T-cell (primary cell): Measurements from ENCODE around the gene BRD4. TPM values are rescaled to one million over a fixed set of nuclear protein-coding genes. Genes with fewer than 3 reads are reported as not detected.
"Not testable (repeated sequence)": the region's sequence is repeated elsewhere in the genome, so short reads cannot be mapped to it uniquely, and the experiment has no call there.

Experiments
- ATAC-seq, 4 experiments: fragments of 200-7000 bp in 3 of 4; fragments of 150-1000 bp in 1 of 4; cut with Tn5 transposase; replicated peaks in 1 of 4; 1 replicate in 3 of 4; 2 replicates in 1 of 4; pipeline ENCODE4 v1.10.0; 2021; ENCODE audit warnings: moderate library complexity in 3 of 4, mild to moderate bottlenecking in 2 of 4, moderate number of reproducible peaks in 1 of 4
- CTCF ChIA-PET, 2 donors: fragments of 300-600 bp; sonication (Branson Sonifier 250); formaldehyde crosslinking; loops; one replicate each; lab custom pipeline; 2022; ENCODE audit warnings: antibody characterized with exemption in 2 of 2; lab: Charles Lee
- POLR2A ChIA-PET, 2 donors: fragments of 300-600 bp; sonication (Branson Sonifier 250); formaldehyde crosslinking; loops; one replicate each; lab custom pipeline; 2022; ENCODE audit warnings: antibody characterized with exemption in 2 of 2; lab: Charles Lee
- DNase-seq, 35 experiments: peaks; one replicate each; pipeline versions ENCODE4 v3.0.0 to v3.0.0-alpha.2; 2013 to 2023
- H3K27ac ChIP-seq: one replicate; pipeline ENCODE4 v1.5.1; 2013; ENCODE audit warnings: low read length
- H3K27me3 ChIP-seq, 2 experiments: replicated peaks in 1 of 2; 1 replicate in 1 of 2; 2 replicates in 1 of 2; pipeline versions ENCODE4 v1.6.1 to v1.7.0; 2013; ENCODE audit warnings: low read length in 1 of 2, mixed read lengths in 1 of 2; ENCODE audit not compliant: control insufficient read depth in 2 of 2, insufficient read depth in 2 of 2; ENCODE audit errors: extremely low read depth in 1 of 2
- H3K36me3 ChIP-seq, 2 donors: 1 replicate in 1 of 2; 2 replicates in 1 of 2; pipeline versions ENCODE4 v1.6.1 to v1.7.0; 2013; ENCODE audit warnings: low read length in 1 of 2; ENCODE audit not compliant: control insufficient read depth in 2 of 2, insufficient read depth in 1 of 2; ENCODE audit errors: extremely low read depth in 1 of 2
- H3K4me1 ChIP-seq, 2 experiments: 1 replicate in 1 of 2; 2 replicates in 1 of 2; pipeline versions ENCODE4 v1.6.1 to v1.7.0; 2013; ENCODE audit warnings: low read length in 2 of 2, mixed read lengths in 1 of 2; ENCODE audit not compliant: insufficient read depth in 2 of 2, control insufficient read depth in 1 of 2; ENCODE audit errors: extremely low read depth in 1 of 2
- H3K4me3 ChIP-seq, 2 donors: 1 replicate in 1 of 2; 2 replicates in 1 of 2; pipeline versions ENCODE4 v1.5.1 to v1.7.0; 2013; ENCODE audit warnings: mild to moderate bottlenecking in 2 of 2, low read length in 1 of 2, moderate library complexity in 1 of 2; ENCODE audit not compliant: control insufficient read depth in 1 of 2; ENCODE audit errors: extremely low read depth in 1 of 2
- H3K9me3 ChIP-seq: 2 replicates; pipeline ENCODE4 v1.7.0; 2013
- H3K27ac Mint-ChIP-seq, 2 donors: one replicate each; pipeline ENCODE4 v1.8.0; 2020 to 2021; ENCODE audit warnings: mild to moderate bottlenecking in 2 of 2, mixed read lengths in 2 of 2
- H3K27me3 Mint-ChIP-seq, 2 donors: one replicate each; pipeline ENCODE4 v1.8.0; 2021 to 2022; ENCODE audit warnings: mixed read lengths in 2 of 2
- H3K36me3 Mint-ChIP-seq: one replicate; pipeline ENCODE4 v1.8.0; 2021; ENCODE audit warnings: mixed read lengths
- H3K4me1 Mint-ChIP-seq, 3 donors: one replicate each; pipeline ENCODE4 v1.8.0; 2020 to 2022; ENCODE audit warnings: mixed read lengths in 3 of 3, mild to moderate bottlenecking in 1 of 3
- H3K4me3 Mint-ChIP-seq, 3 donors: one replicate each; pipeline ENCODE4 v1.8.0; 2020 to 2022; ENCODE audit warnings: mild to moderate bottlenecking in 3 of 3, mixed read lengths in 3 of 3, moderate library complexity in 3 of 3
- H3K9me3 Mint-ChIP-seq, 3 donors: one replicate each; pipeline ENCODE4 v1.8.0; 2020 to 2022; ENCODE audit warnings: mixed read lengths in 3 of 3
- WGBS: methylation state at CpG from one replicate; pipeline ENCODE4 v1.1.5; 2013; ENCODE audit warnings: missing lambda C conversion rate; ENCODE audit not compliant: insufficient coverage; 5-methylcytosine and 5-hydroxymethylcytosine counted together
- total RNA-seq, 35 experiments: library from RNA in 6 of 35; stranded (reverse) in 6 of 35; fragments of 120-200 nt in 1 of 35; gene quantifications; one replicate each; pipeline versions ENCODE4 v1.2.1 to v1.2.4 and lab custom pipeline; 2013 to 2026

BRD4 gene
- total RNA-seq, 5 donors from 2014 or later (not counting 1 experiment from before 2014, with no cell fraction given), result 115 to 154 (median 139) TPM

DNA sequence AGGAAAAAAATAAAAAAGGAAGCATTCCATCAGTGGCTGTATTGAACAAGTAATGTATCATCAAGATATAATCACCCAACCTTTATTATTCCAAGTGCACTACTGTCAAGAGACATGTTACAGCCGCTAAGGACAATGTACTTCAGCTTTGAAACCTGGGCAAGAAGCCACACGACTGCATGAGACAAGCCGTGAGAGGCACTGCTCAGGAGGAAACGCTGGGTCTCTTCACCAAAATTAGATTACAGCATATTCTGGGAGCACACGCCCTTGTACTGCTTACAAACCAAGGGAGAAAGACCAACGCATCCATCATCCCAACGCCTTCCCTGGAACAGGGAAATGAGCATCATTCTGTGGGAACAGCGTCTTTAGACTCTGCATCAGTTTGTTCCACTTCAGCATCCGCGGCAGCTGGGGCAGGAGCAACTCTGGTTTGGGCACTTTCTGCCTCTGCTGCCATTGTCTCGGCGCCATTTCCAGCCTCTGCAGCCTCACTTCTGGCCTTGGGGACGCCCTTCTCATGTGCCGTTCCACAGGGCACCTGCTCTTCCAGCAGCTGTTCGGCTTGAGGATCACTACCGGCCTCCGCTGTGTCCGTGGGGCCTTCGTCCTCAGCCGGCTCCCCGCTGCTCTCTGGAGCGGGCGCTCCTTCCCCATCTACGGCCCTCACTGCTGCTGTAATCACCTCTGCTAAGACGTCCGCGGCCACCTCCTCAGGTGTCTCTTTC, 22.4 kb upstream of the BRD4 start:
- no peak overlapping the region for H3K4me3 ChIP-seq
- peaks cover 41% of the 10 kb centered on the region for H3K36me3 Mint-ChIP-seq
- no peak overlapping the region for H3K27ac Mint-ChIP-seq
- CTCF ChIA-PET, result interaction anchor here in 1 of 2 donors (0.5 kb wide), 1 partner anchor 200 kb away, joined by 13 read pairs; no protein-coding TSS in a partner anchor
- no peaks in the 10 kb centered on the region for H3K27me3 ChIP-seq
- no peaks in the 10 kb centered on the region for H3K9me3 Mint-ChIP-seq
- H3K4me3 Mint-ChIP-seq, result no peak overlapping the region
- H3K4me1 Mint-ChIP-seq, result no peaks in the 10 kb centered on the region
- WGBS, result 97% methylated on average over 23 of the region's 27 CpGs
- POLR2A ChIA-PET, result interaction anchor here in 1 of 2 donors (0.5 kb wide), 1 partner anchor 56 kb away, joined by 6 read pairs; no protein-coding TSS in a partner anchor
- ATAC-seq (no peak), DNase-seq (no peak)
- H3K4me1 ChIP-seq, result no peaks in the 10 kb centered on the region
- H3K27ac ChIP-seq, result no peak overlapping the region
- no peaks in the 10 kb centered on the region for H3K27me3 Mint-ChIP-seq
- H3K36me3 ChIP-seq, result peaks cover 10 to 51% of the 10 kb centered on the region in 2 donors
- H3K9me3 ChIP-seq, result no peaks in the 10 kb centered on the region

DNA sequence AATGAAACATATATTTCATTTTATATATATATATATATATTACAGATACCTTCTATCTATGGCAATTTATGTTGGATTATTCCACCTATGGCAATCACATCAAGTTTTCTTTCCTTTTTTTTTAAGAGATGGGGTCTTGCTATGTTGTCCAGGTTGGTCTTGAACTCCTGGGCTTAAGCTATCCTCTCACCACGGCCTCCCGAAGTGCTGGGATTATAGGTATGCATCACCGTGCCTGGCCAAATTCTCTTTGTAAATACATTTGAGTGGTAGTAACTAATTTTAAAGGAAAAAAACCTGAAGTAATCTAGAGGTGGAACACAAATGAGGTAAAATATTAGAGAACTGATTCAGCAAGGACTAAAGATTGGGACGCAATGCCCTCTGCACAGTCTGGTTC, 21.6 kb upstream of the BRD4 start:
- CTCF ChIA-PET, result interaction anchor here in 1 of 2 donors (0.7 kb wide), 1 partner anchor 66 kb away, joined by 5 read pairs; no protein-coding TSS in a partner anchor
- WGBS, result 100% methylated on average over 1 of the region's 4 CpGs

DNA sequence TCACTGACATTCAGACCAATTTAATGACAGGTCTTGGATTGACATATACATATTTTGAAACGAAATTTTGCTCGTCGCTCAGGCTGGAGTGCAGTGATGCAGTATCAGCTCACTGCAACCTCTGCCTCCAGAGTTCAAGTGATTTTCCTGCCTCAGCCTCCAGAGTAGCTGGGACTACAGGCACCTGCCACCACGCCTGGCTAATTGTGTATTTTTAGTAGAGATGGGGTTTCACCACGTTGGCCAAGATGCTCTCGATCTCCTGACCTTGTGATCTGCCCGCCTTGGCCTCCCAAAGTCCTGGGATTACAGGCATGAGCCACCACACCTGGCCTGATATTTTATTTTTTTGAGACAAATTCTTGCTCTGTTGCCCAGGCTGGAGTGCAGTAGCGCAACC, 20.2 kb upstream of the BRD4 start:
- peak in 1 of 4 experiments; percentile 21 for ATAC-seq
- H3K27me3 ChIP-seq, POLR2A ChIA-PET, H3K27ac Mint-ChIP-seq, H3K4me1 Mint-ChIP-seq, CTCF ChIA-PET, H3K27me3 Mint-ChIP-seq, H3K27ac ChIP-seq, H3K9me3 Mint-ChIP-seq, H3K4me3 Mint-ChIP-seq, H3K4me1 ChIP-seq, DNase-seq, H3K4me3 ChIP-seq, H3K9me3 ChIP-seq: not testable (repeated sequence)
- H3K36me3 ChIP-seq, result peaks cover 4 to 30% of the 10 kb centered on the region in 2 donors
- WGBS, result 82% methylated on average over 6 of the region's 8 CpGs
- peaks cover 24% of the 10 kb centered on the region for H3K36me3 Mint-ChIP-seq

More for the DNA sequence above, 21.6 kb upstream of the BRD4 start:
- H3K4me3 ChIP-seq, result no peak overlapping the region
- DNase-seq (no peak), ATAC-seq (no peak)
- no peak overlapping the region for H3K27ac ChIP-seq
- no peaks in the 10 kb centered on the region for H3K4me1 Mint-ChIP-seq
- H3K36me3 Mint-ChIP-seq, result peaks cover 36% of the 10 kb centered on the region
- POLR2A ChIA-PET, result no interaction called here
- no peaks in the 10 kb centered on the region for H3K27me3 ChIP-seq
- H3K27ac Mint-ChIP-seq, result no peak overlapping the region
- H3K4me3 Mint-ChIP-seq, result no peak overlapping the region
- no peaks in the 10 kb centered on the region for H3K27me3 Mint-ChIP-seq
- no peaks in the 10 kb centered on the region for H3K4me1 ChIP-seq
- H3K9me3 Mint-ChIP-seq, result no peaks in the 10 kb centered on the region
- no peaks in the 10 kb centered on the region for H3K9me3 ChIP-seq
- H3K36me3 ChIP-seq, result peaks cover 10 to 44% of the 10 kb centered on the region in 2 donors

DNA sequence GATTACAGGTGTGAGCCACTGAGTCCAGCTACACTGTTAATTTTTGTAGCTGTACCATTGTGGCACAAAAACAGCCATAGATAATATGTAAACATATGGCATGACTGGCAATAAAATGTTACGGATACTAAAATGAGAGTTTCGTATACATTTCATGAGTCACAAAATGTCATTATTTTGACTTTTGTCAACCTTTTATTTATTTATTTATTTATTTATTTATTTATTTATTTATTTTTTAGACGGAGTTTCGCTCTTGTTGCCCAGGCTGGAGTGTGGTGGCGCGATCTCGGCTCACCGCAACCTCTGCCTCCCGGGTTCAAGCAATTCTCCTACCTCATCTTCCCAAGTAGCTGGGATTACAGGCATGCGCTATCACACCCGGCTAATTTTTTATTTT, 9.0 kb upstream of the BRD4 start:
- no CpG with 5 or more reads among the region's 11 CpGs for WGBS
- not testable (repeated sequence) for H3K4me1 Mint-ChIP-seq, H3K27ac Mint-ChIP-seq, ATAC-seq, H3K4me1 ChIP-seq, H3K4me3 Mint-ChIP-seq, H3K9me3 Mint-ChIP-seq, DNase-seq, H3K27me3 ChIP-seq, H3K27ac ChIP-seq, H3K27me3 Mint-ChIP-seq, H3K9me3 ChIP-seq, H3K36me3 Mint-ChIP-seq, H3K4me3 ChIP-seq, H3K36me3 ChIP-seq
- ChIA-PET POLR2A (interaction anchor here in 1 of 2 donors (0.7 kb wide), 1 partner anchor 80 kb away, joined by 5 read pairs; no protein-coding TSS in a partner anchor), CTCF (interaction anchor here in 1 of 2 donors (0.6 kb wide), 1 partner anchor 121 kb away, joined by 4 read pairs; no protein-coding TSS in a partner anchor)

GRCh38 chr19:15340086-15340485, 7.7 kb upstream of the BRD4 start:
- H3K27me3 Mint-ChIP-seq, result no peaks in the 10 kb centered on the region
- DNase-seq (no peak), ATAC-seq (no peak)
- no peak overlapping the region for H3K4me3 ChIP-seq
- no peaks in the 10 kb centered on the region for H3K36me3 Mint-ChIP-seq
- peaks cover 0 to 2% (median 0%) of the 10 kb centered on the region in 3 donors for H3K4me1 Mint-ChIP-seq
- no peak overlapping the region for H3K4me3 Mint-ChIP-seq
- no peaks in the 10 kb centered on the region for H3K27me3 ChIP-seq
- no peaks in the 10 kb centered on the region for H3K9me3 Mint-ChIP-seq
- ChIA-PET CTCF (interaction anchor here in 1 of 2 donors (0.6 kb wide), 1 partner anchor 150 kb away, joined by 3 read pairs; no protein-coding TSS in a partner anchor), POLR2A (interaction anchor here (0.6 kb wide), 3 partner anchors 12 to 65 kb away, joined by 3 to 6 read pairs (median 4); no protein-coding TSS in a partner anchor)
- WGBS, result 100% methylated on average over 2 of the region's 4 CpGs
- peaks cover 0 to 4% of the 10 kb centered on the region in 2 donors for H3K36me3 ChIP-seq
- H3K4me1 ChIP-seq, result no peaks in the 10 kb centered on the region
- H3K9me3 ChIP-seq, result no peaks in the 10 kb centered on the region
- no peak overlapping the region for H3K27ac ChIP-seq
- no peak overlapping the region for H3K27ac Mint-ChIP-seq

- WGBS, result 94% methylated on average over 3 of the region's 8 CpGs
- H3K36me3 Mint-ChIP-seq, result no peaks in the 10 kb centered on the region
- ATAC-seq (no peak), DNase-seq (no peak)
- Histone ChIP-seq H3K27ac (no peak overlapping the region), H3K4me3 (no peak overlapping the region), H3K4me1 (peaks cover 4 to 16% of the 10 kb centered on the region in 2 experiments), H3K27me3 (no peaks in the 10 kb centered on the region), H3K9me3 (no peaks in the 10 kb centered on the region), H3K36me3 (no peaks in the 10 kb centered on the region)
- H3K4me1 Mint-ChIP-seq, result peaks cover 6 to 10% (median 8%) of the 10 kb centered on the region in 3 donors
- ChIA-PET CTCF (no interaction called here), POLR2A (interaction anchor here in 1 of 2 donors (0.6 kb wide), 1 partner anchor 49 kb away, joined by 3 read pairs; no protein-coding TSS in a partner anchor)
- no peak overlapping the region for H3K4me3 Mint-ChIP-seq
- H3K27me3 Mint-ChIP-seq, result no peaks in the 10 kb centered on the region
- no peaks in the 10 kb centered on the region for H3K9me3 Mint-ChIP-seq
- no peak overlapping the region for H3K27ac Mint-ChIP-seq
Observed at GRCh38 chr19:15337202-15337601, 4.9 kb upstream of the BRD4 start.
